ENCODE data around the gene FGF1.

DNA sequence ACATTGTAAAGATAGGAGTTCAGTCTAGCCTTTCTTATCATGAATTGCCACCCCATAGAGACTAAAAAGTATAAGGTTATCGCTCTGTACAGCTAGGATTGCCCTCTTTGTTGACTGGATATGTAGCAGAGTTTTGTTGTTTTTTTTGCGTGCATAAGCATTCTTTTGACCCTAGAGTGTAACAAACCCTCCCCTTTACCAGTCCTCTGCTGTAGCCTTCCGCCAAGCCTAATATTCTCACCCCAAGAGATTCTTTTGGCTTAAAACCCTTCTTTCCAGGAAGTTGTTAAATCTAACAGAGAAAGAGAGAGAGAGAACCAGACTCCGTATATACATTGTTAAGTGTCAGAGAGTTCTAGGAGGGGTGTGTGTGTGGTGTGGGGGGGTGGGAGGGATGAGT is 113.9 kb downstream of the FGF1 start:
- no peak for TF ChIP-seq CTCF (IDR thresholded peaks at IDR 0.05; ENCODE audit: extremely low read depth in 1 of 2, insufficient read depth in 1 of 2, low read depth in 1 of 2, low read length in 2 of 2)
- no peak for TF ChIP-seq EZH2 (IDR thresholded peaks at IDR 0.05; ENCODE audit: borderline replicate concordance, low read depth, low read length, severe bottlenecking)
- no peak for TF ChIP-seq MAX (IDR thresholded peaks at IDR 0.05; ENCODE audit: insufficient read depth, insufficient read length)
- TF ChIP-seq POLR2A (IDR thresholded peaks at IDR 0.05; ENCODE audit: low read depth, low read length): no peak
- no peak for TF ChIP-seq GATA2 (IDR thresholded peaks at IDR 0.05; ENCODE audit: insufficient read depth, insufficient read length, low read depth, low read length)
- no peak for TF ChIP-seq POLR2AphosphoS5 (IDR thresholded peaks at IDR 0.05; ENCODE audit: insufficient read depth, low read depth, low read length)
- no peak for TF ChIP-seq FOS (IDR thresholded peaks at IDR 0.05; ENCODE audit: borderline replicate concordance, insufficient read depth, low read length)

All from endothelial cell of umbilical vein (primary cell).